HCT116 (cell line): ENCODE results near the gene RPTOR. TPM values are rescaled to one million over a fixed set of nuclear protein-coding genes. Genes with fewer than 3 reads are reported as not detected.

Source experiments
- ATAC-seq: fragments of 200-7000 bp; cut with Tn5 transposase; 2 replicates; pipeline ENCODE4 v1.9.1; 2020; ENCODE audit warnings: mild to moderate bottlenecking, moderate library complexity
- BruUV-seq: library from RNA; stranded (reverse); fragments of 400-500 nt; replicated peaks from 2 replicates; lab custom pipeline; 2021; lab: Mats Ljungman, UMichigan
- CTCF ChIA-PET: fragments of 300-600 bp; sonication (Branson Sonifier 250); formaldehyde crosslinking; loops from one replicate; lab custom pipeline; 2021; ENCODE audit warnings: antibody characterized with exemption; lab: Charles Lee
- POLR2A ChIA-PET: fragments of 300-600, 350-600 bp; sonication (Branson Sonifier 250); formaldehyde crosslinking; loops from one replicate; lab custom pipeline; 2021; ENCODE audit warnings: antibody characterized with exemption; lab: Charles Lee
- RAD21 ChIA-PET, 2 experiments: fragments of 300-600 bp; sonication (Branson Sonifier 250); formaldehyde crosslinking; loops; one replicate each; lab custom pipeline; 2023; ENCODE audit warnings: low total read pairs in 2 of 2; ENCODE audit not compliant: uncharacterized antibody in 2 of 2, unreplicated experiment in 2 of 2, low non-redundant PET in 1 of 2; lab: Charles Lee
- DNase-seq: peaks from one replicate; pipeline ENCODE4 v3.0.0-alpha.2; 2010; ENCODE audit warnings: low read depth, low spot score
- H2AFZ ChIP-seq: fragments of 200-600 bp; shearing (Covaris generic), sonication (generic); 2 replicates; pipeline ENCODE4 v1.6.1; 2017; ENCODE audit warnings: low read depth, mixed run types, mixed read lengths, antibody characterized with exemption, low read length; ENCODE audit not compliant: poor library complexity, severe bottlenecking
- H3K27ac ChIP-seq: 2 replicates; pipeline ENCODE4 v1.5.1; 2012; ENCODE audit warnings: low read depth, low read length
- H3K27me3 ChIP-seq: fragments of 200-600 bp; sonication (generic); 2 replicates; pipeline ENCODE4 v1.6.1; 2016; ENCODE audit warnings: mixed run types, low read length, mixed read lengths; ENCODE audit not compliant: insufficient read depth
- H3K36me3 ChIP-seq, 2 experiments: fragments of 200-500 bp in 1 of 2; fragments of 200-600 bp in 1 of 2; sonication (Bioruptor generic) in 1 of 2; sonication (generic) in 1 of 2; 2 replicates each; pipeline versions ENCODE4 v1.5.1 to v1.6.1; 2014 to 2016; ENCODE audit warnings: low read length in 2 of 2, inconsistent platforms in 1 of 2, mixed read lengths in 1 of 2, mixed run types in 1 of 2; ENCODE audit not compliant: insufficient read depth in 2 of 2, control insufficient read depth in 1 of 2
- H3K4me1 ChIP-seq, 2 experiments: fragments of 200-600 bp in 1 of 2; sonication (generic) in 1 of 2; 2 replicates each; pipeline versions ENCODE4 v1.5.1 to v1.6.1; 2012 to 2017; ENCODE audit warnings: low read length in 2 of 2, inconsistent platforms in 1 of 2, mild to moderate bottlenecking in 1 of 2, mixed read lengths in 1 of 2, mixed run types in 1 of 2, moderate library complexity in 1 of 2; ENCODE audit not compliant: insufficient read depth in 2 of 2, control insufficient read depth in 1 of 2
- H3K4me2 ChIP-seq: fragments of 200-600 bp; sonication (generic); 2 replicates; pipeline ENCODE4 v1.6.1; 2017; ENCODE audit warnings: mixed run types, low read length, mixed read lengths
- H3K4me3 ChIP-seq, 2 experiments: fragments of 200-600 bp in 1 of 2; sonication (generic) in 1 of 2; replicated peaks in 1 of 2; 2 replicates each; pipeline ENCODE4 v1.5.1; 2011 to 2016; ENCODE audit warnings: low read length in 2 of 2, control low read depth in 1 of 2, low read depth in 1 of 2, mild to moderate bottlenecking in 1 of 2, mixed read lengths in 1 of 2, mixed run types in 1 of 2
- H3K79me2 ChIP-seq: fragments of 200-600 bp; sonication (generic); 2 replicates; pipeline ENCODE4 v1.6.1; 2017; ENCODE audit warnings: mild to moderate bottlenecking, mixed run types, low read length, moderate library complexity, mixed read lengths; ENCODE audit not compliant: insufficient read depth
- H3K9ac ChIP-seq: fragments of 200-600 bp; sonication (generic); 2 replicates; pipeline ENCODE4 v1.6.1; 2016; ENCODE audit warnings: low read length, mixed read lengths
- H3K9me2 ChIP-seq: fragments of 200-600 bp; sonication (generic), shearing (Covaris generic); 2 replicates; pipeline ENCODE4 v1.6.1; 2017; ENCODE audit warnings: mixed run types, mild to moderate bottlenecking, moderate library complexity; ENCODE audit not compliant: insufficient read depth
- H3K9me3 ChIP-seq, 2 experiments: fragments of 200-500 bp in 1 of 2; fragments of 200-600 bp in 1 of 2; sonication (Bioruptor generic) in 1 of 2; sonication (generic) in 1 of 2; 2 replicates each; pipeline ENCODE4 v1.6.1; 2014 to 2017; ENCODE audit warnings: low read length in 2 of 2, mixed read lengths in 2 of 2, inconsistent platforms in 1 of 2, low read depth in 1 of 2, mild to moderate bottlenecking in 1 of 2, mixed run types in 1 of 2, moderate library complexity in 1 of 2; ENCODE audit not compliant: control insufficient read depth in 1 of 2, insufficient read depth in 1 of 2
- H4K20me1 ChIP-seq: fragments of 200-600 bp; sonication (generic), shearing (Covaris generic); 2 replicates; pipeline ENCODE4 v1.6.1; 2017; ENCODE audit warnings: mixed run types, mild to moderate bottlenecking, moderate library complexity; ENCODE audit not compliant: insufficient read depth
- CEBPB ChIP-seq: IDR thresholded peaks from 2 replicates; pipeline ENCODE4 v1.6.1; 2012; ENCODE audit warnings: low read depth
- EGR1 ChIP-seq: IDR thresholded peaks from 2 replicates; pipeline ENCODE4 v1.6.1; 2012; ENCODE audit warnings: low read depth
- EZH2 ChIP-seq: fragments of 200-600 bp; sonication (generic); IDR thresholded peaks from 2 replicates; pipeline ENCODE4 v1.6.1; 2017; ENCODE audit warnings: antibody characterized with exemption, mixed run types
- EZH2phosphoT487 ChIP-seq: fragments of 200-600 bp; IDR thresholded peaks from 2 replicates; pipeline ENCODE4 v1.6.1; 2018; ENCODE audit warnings: antibody characterized with exemption, borderline replicate concordance
- FOSL1 ChIP-seq: IDR thresholded peaks from 2 replicates; pipeline ENCODE4 v1.6.1; 2012; ENCODE audit warnings: low read depth
- POLR2AphosphoS5 ChIP-seq: IDR thresholded peaks from 2 replicates; pipeline ENCODE4 v1.6.1; 2011; ENCODE audit warnings: mild to moderate bottlenecking, low read depth, low read length, moderate library complexity
- RAD21 ChIP-seq: IDR thresholded peaks from 2 replicates; pipeline ENCODE4 v1.6.1; 2012; ENCODE audit warnings: low read depth, mild to moderate bottlenecking
- SP1 ChIP-seq: IDR thresholded peaks from 2 replicates; pipeline ENCODE4 v1.6.1; 2012; ENCODE audit warnings: low read depth
- SRF ChIP-seq: IDR thresholded peaks from 2 replicates; pipeline ENCODE4 v1.6.1; 2012; ENCODE audit warnings: low read depth
- YY1 ChIP-seq: IDR thresholded peaks from 2 replicates; pipeline ENCODE4 v1.6.1; 2011; ENCODE audit warnings: low read length, low read depth, moderate library complexity, mild to moderate bottlenecking; ENCODE audit not compliant: insufficient replicate concordance; ENCODE audit errors: extremely low read depth
- ZFX ChIP-seq: fragments of 450-650 bp; IDR thresholded peaks from 2 replicates; pipeline ENCODE4 v1.6.1; 2017
- intact Hi-C: fragments of 100-400 bp; cut with micrococcal nuclease; formaldehyde crosslinking; loops from 2 replicates; pipeline ENCODE4 v1.10.0; 2022
- total RNA-seq: library from RNA; stranded (reverse); gene quantifications from one replicate; pipeline ENCODE4 v1.2.1, GENCODE V29; 2021; ENCODE audit not compliant: unreplicated experiment
- TF ChIP-seq, protein P1 (sequence below): IDR thresholded peaks from 2 replicates; pipeline ENCODE4 v1.6.1; 2012
- TF ChIP-seq, protein P2 (sequence below): IDR thresholded peaks from 2 replicates; pipeline ENCODE4 v1.6.1; 2012; ENCODE audit warnings: low read depth
- TF ChIP-seq, protein P3 (sequence below), 3 experiments: fragments of 200-600 bp in 1 of 3; sonication (generic) in 1 of 3; IDR thresholded peaks in 2 of 3; conservative IDR thresholded peaks in 1 of 3; 2 replicates each; pipeline ENCODE4 v1.5.1; 2012 to 2017; ENCODE audit warnings: low read depth in 2 of 3, low read length in 2 of 3, antibody characterized with exemption in 1 of 3, borderline replicate concordance in 1 of 3, control low read depth in 1 of 3, mild to moderate bottlenecking in 1 of 3, mixed read lengths in 1 of 3, mixed run types in 1 of 3, moderate library complexity in 1 of 3; ENCODE audit not compliant: insufficient read depth in 1 of 3

Gene RPTOR
- total RNA-seq, 1 experiment from 2014 or later: 69.5 TPM

DNA sequence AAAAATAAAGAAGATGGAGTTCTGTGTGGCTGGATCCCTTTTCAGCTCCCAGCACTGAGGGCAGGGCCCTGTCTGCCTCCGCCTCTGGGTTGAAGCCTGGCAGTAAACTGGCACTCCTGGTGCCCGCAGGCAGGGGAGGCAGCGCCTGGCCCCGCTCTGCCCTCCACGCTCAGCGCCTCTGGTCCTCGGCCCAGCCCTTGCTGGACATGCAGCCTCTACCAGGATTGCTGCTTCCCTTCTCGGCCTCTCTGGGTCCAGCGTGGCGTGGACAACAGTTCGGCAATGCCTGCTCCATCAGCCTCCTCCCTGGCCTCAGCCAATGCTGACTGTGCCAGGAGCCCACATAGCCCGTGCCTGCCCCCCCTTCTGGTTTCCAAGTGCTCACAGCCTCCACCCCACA is 362.6 kb downstream of the RPTOR start:
- no peak overlapping the region for H3K4me2 ChIP-seq
- no peak overlapping the region for H2AFZ ChIP-seq
- peaks cover 3 to 7% of the 10 kb centered on the region in 2 experiments; a peak in 2 of 4 replicates for H3K36me3 ChIP-seq
- H3K27ac ChIP-seq: no peak overlapping the region
- DNase-seq (no peak), ATAC-seq (no peak)
- intact Hi-C loops: no loop called here
- RAD21 ChIA-PET: no interaction called here
- CTCF ChIA-PET: no interaction called here
- no peaks in the 10 kb centered on the region for H3K27me3 ChIP-seq
- no peak overlapping the region for H3K4me3 ChIP-seq
- no peak overlapping the region for H3K9ac ChIP-seq
- H3K4me1 ChIP-seq: no peaks in the 10 kb centered on the region
- no TSS peak for BruUV-seq
- no peaks in the 10 kb centered on the region for H4K20me1 ChIP-seq
- H3K79me2 ChIP-seq: no peaks in the 10 kb centered on the region
- no peaks in the 10 kb centered on the region for H3K9me3 ChIP-seq
- no peak for TF ChIP-seq YY1
- no peak for TF ChIP-seq POLR2AphosphoS5
- TF ChIP-seq EZH2phosphoT487: no peak
- TF ChIP-seq, protein P1, sequence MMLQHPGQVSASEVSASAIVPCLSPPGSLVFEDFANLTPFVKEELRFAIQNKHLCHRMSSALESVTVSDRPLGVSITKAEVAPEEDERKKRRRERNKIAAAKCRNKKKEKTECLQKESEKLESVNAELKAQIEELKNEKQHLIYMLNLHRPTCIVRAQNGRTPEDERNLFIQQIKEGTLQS: no peak
- TF ChIP-seq RAD21: no peak
- no peak for TF ChIP-seq SP1
- TF ChIP-seq, all 23 proteins: peak for 0
- H3K9me2 ChIP-seq: no peaks in the 10 kb centered on the region
- POLR2A ChIA-PET: no interaction called here

DNA sequence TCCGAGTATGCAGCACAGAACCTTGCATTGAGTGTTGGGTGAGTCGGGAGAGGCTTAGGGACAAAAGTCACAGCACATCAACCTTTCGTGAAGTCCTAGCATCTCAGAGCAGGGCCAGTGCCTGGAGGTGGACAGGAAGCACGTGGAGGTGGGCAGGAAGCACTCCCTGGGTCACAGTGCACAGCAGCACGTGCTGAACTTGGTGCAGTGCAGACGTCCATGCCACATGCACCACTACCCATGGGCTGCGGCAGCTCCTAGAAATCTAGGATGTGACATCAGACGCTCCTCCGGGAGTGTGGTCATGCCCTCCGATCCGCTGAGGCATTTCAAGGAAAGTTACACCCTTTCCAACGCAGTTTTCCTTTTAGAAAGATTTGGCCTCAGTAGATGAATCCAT is 363.6 kb downstream of the RPTOR start:
- Histone ChIP-seq H2AFZ (no peak overlapping the region), H3K27ac (no peak overlapping the region), H3K4me2 (no peak overlapping the region), H3K9me2 (no peaks in the 10 kb centered on the region), H3K79me2 (no peaks in the 10 kb centered on the region), H4K20me1 (no peaks in the 10 kb centered on the region), H3K36me3 (peaks cover 5 to 7% of the 10 kb centered on the region in 2 experiments; a peak in 2 of 4 replicates), H3K4me1 (no peaks in the 10 kb centered on the region), H3K9me3 (no peaks in the 10 kb centered on the region), H3K9ac (no peak overlapping the region), H3K27me3 (no peaks in the 10 kb centered on the region), H3K4me3 (no peak overlapping the region)
- no TSS peak for BruUV-seq
- CTCF ChIA-PET: no interaction called here
- ATAC-seq (no peak), DNase-seq (no peak)
- POLR2A ChIA-PET: no interaction called here
- intact Hi-C loops: no loop called here
- no peak for TF ChIP-seq EGR1
- TF ChIP-seq, protein P2, sequence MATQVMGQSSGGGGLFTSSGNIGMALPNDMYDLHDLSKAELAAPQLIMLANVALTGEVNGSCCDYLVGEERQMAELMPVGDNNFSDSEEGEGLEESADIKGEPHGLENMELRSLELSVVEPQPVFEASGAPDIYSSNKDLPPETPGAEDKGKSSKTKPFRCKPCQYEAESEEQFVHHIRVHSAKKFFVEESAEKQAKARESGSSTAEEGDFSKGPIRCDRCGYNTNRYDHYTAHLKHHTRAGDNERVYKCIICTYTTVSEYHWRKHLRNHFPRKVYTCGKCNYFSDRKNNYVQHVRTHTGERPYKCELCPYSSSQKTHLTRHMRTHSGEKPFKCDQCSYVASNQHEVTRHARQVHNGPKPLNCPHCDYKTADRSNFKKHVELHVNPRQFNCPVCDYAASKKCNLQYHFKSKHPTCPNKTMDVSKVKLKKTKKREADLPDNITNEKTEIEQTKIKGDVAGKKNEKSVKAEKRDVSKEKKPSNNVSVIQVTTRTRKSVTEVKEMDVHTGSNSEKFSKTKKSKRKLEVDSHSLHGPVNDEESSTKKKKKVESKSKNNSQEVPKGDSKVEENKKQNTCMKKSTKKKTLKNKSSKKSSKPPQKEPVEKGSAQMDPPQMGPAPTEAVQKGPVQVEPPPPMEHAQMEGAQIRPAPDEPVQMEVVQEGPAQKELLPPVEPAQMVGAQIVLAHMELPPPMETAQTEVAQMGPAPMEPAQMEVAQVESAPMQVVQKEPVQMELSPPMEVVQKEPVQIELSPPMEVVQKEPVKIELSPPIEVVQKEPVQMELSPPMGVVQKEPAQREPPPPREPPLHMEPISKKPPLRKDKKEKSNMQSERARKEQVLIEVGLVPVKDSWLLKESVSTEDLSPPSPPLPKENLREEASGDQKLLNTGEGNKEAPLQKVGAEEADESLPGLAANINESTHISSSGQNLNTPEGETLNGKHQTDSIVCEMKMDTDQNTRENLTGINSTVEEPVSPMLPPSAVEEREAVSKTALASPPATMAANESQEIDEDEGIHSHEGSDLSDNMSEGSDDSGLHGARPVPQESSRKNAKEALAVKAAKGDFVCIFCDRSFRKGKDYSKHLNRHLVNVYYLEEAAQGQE: no peak
- TF ChIP-seq SRF: no peak
- TF ChIP-seq, protein P3, sequence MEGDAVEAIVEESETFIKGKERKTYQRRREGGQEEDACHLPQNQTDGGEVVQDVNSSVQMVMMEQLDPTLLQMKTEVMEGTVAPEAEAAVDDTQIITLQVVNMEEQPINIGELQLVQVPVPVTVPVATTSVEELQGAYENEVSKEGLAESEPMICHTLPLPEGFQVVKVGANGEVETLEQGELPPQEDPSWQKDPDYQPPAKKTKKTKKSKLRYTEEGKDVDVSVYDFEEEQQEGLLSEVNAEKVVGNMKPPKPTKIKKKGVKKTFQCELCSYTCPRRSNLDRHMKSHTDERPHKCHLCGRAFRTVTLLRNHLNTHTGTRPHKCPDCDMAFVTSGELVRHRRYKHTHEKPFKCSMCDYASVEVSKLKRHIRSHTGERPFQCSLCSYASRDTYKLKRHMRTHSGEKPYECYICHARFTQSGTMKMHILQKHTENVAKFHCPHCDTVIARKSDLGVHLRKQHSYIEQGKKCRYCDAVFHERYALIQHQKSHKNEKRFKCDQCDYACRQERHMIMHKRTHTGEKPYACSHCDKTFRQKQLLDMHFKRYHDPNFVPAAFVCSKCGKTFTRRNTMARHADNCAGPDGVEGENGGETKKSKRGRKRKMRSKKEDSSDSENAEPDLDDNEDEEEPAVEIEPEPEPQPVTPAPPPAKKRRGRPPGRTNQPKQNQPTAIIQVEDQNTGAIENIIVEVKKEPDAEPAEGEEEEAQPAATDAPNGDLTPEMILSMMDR (IDR thresholded peaks at IDR 0.05 in 2 of 3, conservative IDR thresholded peaks at IDR 0.05 in 1 of 3; ENCODE audit: borderline replicate concordance in 1 of 3, insufficient read depth in 1 of 3, low read depth in 2 of 3, low read length in 2 of 3): no peak
- no peak for TF ChIP-seq ZFX
- no peak for TF ChIP-seq FOSL1
- no peak for TF ChIP-seq CEBPB
- TF ChIP-seq, protein P1: no peak
- no peak for TF ChIP-seq EZH2
- RAD21 ChIA-PET: no interaction called here
